BE2C (cell line): Measurements from ENCODE around the gene GOSR2.
A peak's percentile ranks its signal among the peaks of the same experiment; 100 is the strongest.

Experiments
- DNase-seq: peaks from one replicate; pipeline ENCODE4 v3.0.0-alpha.2; 2020
- H3K27me3 ChIP-seq: fragments of 250-450 bp; sonication (Bioruptor Pico); 2 replicates; pipeline ENCODE4 v1.5.1; 2020; ENCODE audit warnings: mild to moderate bottlenecking
- H3K36me3 ChIP-seq: fragments of 250-450 bp; sonication (Bioruptor Pico); 2 replicates; pipeline ENCODE4 v1.5.1; 2020; ENCODE audit warnings: mild to moderate bottlenecking
- H3K4me1 ChIP-seq: fragments of 250-450 bp; sonication (Bioruptor Pico); 2 replicates; pipeline ENCODE4 v1.5.1; 2020
- H3K4me3 ChIP-seq: 2 replicates; pipeline ENCODE4 v1.5.1; 2011; ENCODE audit warnings: low read depth, low read length
- H3K9me3 ChIP-seq: fragments of 250-450 bp; sonication (Bioruptor Pico); 2 replicates; pipeline ENCODE4 v1.5.1; 2020
- CTCF ChIP-seq: IDR thresholded peaks from 2 replicates; pipeline ENCODE4 v1.5.1; 2012; ENCODE audit warnings: mild to moderate bottlenecking, low read depth, low read length

GOSR2 gene

DNA sequence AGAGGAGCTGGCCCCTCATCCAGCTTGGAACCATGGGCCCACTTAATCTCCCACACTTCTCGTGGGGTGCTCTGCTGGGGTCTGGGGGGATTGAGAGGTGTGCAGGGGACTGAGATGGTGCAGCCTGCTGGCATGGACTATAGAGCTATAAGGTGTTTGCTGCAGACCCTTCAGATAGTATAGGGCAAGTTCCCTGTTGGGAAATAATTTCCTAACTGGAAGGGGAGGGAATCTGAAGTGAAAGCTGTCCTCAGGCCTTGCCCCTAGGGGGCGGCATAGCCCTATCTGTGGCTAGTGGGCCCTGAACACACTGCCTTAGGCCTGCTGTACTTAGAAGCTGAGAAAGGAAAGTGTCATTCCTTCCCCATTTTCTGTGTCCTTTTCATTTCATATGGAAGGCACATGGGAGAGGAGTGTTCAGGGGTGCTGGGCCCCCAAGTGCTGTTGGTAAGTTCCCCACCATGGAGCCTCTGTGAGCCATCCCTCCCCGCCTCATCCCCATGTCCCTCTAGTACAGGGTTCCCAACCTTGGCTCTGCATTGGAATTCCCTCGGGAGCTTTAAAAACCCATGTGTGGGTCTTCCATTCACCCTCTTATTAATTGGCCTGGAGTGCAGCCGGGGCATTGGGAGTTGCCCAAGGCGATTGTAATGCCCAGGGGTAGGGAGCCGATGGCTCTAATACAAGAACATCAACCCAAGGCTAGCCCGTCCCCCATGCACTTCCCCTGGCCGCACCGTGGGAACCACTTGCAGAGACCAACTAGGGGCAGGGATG lies 19.7 kb downstream of the GOSR2 start:
- H3K4me1 ChIP-seq = peaks cover 8% of the 10 kb centered on the region
- H3K4me3 ChIP-seq = peak overlapping the region; percentile 11; the same call in 1 of the 2 replicates
- peak; percentile 88 for DNase-seq
- H3K9me3 ChIP-seq = no peaks in the 10 kb centered on the region
- H3K27me3 ChIP-seq = no peaks in the 10 kb centered on the region
- peaks cover 22% of the 10 kb centered on the region for H3K36me3 ChIP-seq
- peak; percentile 99 for TF ChIP-seq CTCF

DNA sequence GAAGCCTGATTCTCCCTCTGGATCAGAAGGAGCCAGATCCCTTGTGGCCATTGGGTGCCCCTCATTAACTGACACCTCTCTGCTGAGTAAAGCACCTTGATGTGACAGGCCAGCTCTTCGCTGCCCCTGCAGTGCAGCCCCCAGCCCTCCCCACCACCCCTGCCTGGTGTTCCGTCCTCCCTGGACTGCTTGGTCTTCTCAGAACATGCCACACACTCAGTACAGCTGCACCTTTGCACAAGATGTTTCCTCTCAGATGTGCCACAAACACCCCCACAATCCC lies 20.2 kb downstream of the GOSR2 start:
- Histone ChIP-seq H3K4me1 (peaks cover 8% of the 10 kb centered on the region), H3K36me3 (peaks cover 19% of the 10 kb centered on the region), H3K27me3 (no peaks in the 10 kb centered on the region), H3K4me3 (peak overlapping the region; percentile 11; the same call in 1 of the 2 replicates), H3K9me3 (no peaks in the 10 kb centered on the region)
- TF ChIP-seq CTCF = no peak
- DNase-seq = no peak

- Histone ChIP-seq H3K27me3 (no peaks in the 10 kb centered on the region), H3K36me3 (peaks cover 14% of the 10 kb centered on the region), H3K4me3 (peak overlapping the region; percentile 15; the same call in 1 of the 2 replicates), H3K9me3 (no peaks in the 10 kb centered on the region), H3K4me1 (peaks cover 8% of the 10 kb centered on the region)
- TF ChIP-seq CTCF = no peak
- DNase-seq = peak; percentile 33
These were observed 20.8 kb downstream of the GOSR2 start for GRCh38 chr17:46943501-46944393.

GRCh38 chr17:46944931-46945330 lies 22.0 kb downstream of the GOSR2 start:
- H3K36me3 ChIP-seq = peaks cover 2% of the 10 kb centered on the region
- no peak for DNase-seq
- TF ChIP-seq CTCF = no peak
- no peaks in the 10 kb centered on the region for H3K9me3 ChIP-seq
- H3K4me3 ChIP-seq = no peak overlapping the region
- no peaks in the 10 kb centered on the region; the same call in 1 of the 2 replicates for H3K27me3 ChIP-seq
- H3K4me1 ChIP-seq = peaks cover 8% of the 10 kb centered on the region

DNA sequence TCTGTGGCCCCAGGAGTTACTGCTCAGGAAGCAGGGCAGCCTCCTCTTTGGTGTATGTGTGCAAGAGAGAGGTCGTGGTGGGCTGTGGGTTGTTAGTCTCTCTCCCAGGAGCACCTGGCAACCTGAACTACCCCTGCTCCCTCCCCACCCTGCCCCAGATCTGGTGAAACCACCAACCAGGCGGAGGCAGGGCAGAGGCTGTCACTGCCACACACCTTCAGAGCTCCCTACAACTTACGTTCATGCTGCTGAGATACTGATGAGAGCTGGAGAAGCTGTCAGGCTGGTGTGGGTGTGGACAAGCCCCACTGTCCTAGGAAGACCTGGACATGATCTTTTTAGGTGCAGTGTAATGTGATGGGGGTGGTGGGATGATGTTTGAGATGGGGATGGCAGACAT lies 24.3 kb downstream of the GOSR2 start:
- H3K4me1 ChIP-seq = peaks cover 16% of the 10 kb centered on the region
- H3K9me3 ChIP-seq = no peaks in the 10 kb centered on the region

More for the DNA sequence above, 24.3 kb downstream of the GOSR2 start:
- H3K4me3 ChIP-seq = no peak overlapping the region
- peaks cover 20% of the 10 kb centered on the region for H3K27me3 ChIP-seq
- H3K36me3 ChIP-seq = no peaks in the 10 kb centered on the region
- no peak for DNase-seq
- TF ChIP-seq CTCF = no peak
